T1000 (cell line): ENCODE results near the gene INHBA.

Source experiments
- DNase-seq: peaks from one replicate; lab custom pipeline; 2025; ENCODE audit warnings: mixed read lengths; lab: John Stamatoyannopoulos, UW

The INHBA gene

DNA sequence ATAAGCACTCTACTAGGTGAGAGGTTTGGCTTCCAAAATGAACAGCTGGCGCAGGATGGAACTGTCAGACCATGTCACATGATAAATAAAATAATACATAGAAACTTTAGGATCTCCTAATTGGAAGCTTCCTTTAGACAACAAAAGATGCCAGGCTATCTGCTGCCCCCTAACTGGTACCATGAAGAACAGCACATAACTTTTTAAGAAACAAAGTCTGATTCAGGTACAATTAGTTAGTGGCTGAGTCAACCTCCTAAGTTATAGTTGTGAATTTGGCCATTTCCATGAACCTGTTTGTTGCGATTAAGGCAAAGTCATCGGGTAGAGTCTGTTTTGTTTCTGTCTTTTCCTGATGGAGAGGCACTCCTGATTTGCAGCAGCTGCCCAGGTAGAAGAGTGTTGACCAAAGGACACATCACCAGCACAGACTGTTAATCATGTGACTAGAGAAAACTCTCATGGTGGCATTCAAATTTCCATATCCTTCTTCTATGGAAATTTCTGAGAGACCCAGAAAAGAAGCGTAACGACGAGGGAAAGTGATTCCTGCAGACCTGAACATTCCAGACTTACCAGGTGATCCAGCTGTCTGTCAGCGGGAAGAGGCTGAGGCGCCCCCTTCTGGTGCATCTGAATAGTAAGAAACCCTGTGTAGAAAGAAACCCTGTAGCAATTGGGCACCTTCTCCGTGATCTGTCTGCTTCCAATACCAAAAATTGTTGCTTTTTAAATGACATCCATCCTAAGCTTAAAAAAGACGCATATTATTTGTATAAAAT is 8.6 kb upstream of the INHBA start:
- no peak for DNase-seq

DNA sequence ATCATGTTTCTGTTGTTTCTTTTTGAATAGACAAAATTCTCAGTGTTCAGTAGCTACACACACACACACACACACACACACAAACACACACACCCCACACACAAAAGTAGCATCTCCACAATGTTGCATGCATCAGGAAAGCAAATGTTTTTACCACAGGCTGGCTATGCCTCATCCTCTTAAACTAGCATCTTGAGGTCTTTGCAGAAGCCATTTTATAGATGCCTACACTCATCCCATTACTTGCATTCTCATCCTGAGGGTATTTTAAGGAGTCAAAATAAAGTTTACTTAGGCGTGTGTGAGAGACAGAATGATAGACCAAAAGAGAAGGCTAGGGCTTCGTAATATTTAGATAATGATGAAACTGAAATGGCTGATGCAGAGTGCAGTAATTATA is 7.9 kb upstream of the INHBA start:
- DNase-seq: no peak

DNA sequence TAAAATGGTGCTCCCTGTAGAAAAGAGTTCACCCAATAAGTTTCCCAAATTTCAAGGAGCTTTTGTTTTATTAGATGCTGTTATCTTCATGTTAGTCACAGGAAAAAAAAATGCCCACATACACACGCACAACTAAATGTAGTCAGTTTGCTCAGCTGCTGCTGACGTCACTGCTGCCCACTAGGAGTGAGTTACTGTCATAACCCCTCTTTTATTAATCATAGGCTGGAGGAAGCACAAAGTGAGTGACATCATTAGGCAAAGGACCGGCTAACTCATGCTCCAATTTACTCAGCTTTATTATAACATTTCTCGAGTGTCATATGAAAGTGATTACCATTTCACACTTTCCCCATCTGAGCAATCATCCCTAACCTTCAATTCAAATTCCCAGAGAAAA is 6.7 kb upstream of the INHBA start:
- peak; percentile 10 for DNase-seq

DNA sequence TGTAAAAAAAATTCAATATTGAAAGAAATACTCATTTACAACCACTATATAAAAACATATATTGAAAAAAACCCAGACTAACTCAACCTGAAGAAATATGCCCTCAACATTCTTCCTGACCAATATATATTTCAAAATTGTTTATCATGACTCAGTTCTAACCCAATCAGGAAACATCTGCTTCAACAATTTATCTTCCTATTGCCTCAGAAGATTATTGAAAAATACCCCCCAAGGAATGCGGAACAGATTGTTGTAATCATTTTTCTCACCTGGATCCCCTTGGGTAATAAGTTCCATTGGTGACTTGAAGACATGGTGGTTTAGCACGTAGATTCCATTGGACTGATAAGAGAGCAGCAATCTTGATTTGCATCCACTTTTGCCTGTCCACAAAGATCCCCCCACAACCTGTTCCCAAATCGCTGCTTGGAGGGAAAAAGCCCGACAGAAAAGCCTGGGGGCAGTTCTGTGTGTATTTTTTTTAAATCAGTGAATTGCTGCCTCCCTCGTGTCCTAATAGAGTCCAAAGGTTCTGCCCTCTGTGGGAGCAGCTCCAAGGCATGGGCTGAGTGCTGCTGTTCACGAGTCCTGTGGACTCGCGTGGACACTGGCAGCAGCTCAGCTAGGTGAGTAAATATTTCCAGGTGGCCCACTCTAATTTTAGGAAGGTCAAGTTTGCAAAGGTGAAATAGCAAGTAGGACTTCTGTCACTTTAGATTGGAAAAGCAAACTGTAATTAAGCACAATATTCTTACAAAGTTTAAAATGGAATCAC is 5.9 kb upstream of the INHBA start:
- DNase-seq: no peak

DNA sequence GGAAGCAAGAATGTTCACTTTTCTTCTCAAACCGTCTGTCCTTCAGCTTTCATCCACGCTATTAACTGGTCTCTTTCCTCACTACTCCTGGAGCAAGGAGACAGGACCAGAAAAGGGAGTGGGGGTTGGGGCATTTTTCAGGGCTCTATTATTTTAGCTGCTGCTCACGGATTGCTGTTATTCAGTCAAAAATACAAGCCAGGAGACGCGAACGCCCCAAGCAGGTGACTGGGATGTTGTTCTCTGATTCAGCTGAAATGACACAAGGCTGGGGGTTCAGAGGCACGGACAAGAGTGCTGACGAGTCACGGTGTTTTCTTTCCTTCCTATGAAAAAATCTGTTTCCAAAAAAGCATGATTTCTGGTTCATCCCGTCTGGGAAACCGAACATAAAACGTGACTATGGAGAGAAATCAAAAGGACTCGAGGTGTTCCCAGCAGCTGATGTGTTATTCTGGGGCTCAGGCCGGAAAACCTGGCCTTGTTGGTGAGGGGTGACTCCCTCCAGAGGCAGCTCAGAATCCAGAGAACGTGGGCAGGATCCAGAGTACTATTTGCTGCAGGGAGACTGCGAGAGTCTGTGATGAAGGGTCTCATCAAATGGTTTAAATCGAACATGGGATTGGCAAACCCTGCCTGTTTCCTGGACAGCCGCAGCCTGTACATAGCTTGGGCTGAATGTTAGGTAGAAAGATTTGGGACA is 3.5 kb upstream of the INHBA start:
- DNase-seq: no peak

DNA sequence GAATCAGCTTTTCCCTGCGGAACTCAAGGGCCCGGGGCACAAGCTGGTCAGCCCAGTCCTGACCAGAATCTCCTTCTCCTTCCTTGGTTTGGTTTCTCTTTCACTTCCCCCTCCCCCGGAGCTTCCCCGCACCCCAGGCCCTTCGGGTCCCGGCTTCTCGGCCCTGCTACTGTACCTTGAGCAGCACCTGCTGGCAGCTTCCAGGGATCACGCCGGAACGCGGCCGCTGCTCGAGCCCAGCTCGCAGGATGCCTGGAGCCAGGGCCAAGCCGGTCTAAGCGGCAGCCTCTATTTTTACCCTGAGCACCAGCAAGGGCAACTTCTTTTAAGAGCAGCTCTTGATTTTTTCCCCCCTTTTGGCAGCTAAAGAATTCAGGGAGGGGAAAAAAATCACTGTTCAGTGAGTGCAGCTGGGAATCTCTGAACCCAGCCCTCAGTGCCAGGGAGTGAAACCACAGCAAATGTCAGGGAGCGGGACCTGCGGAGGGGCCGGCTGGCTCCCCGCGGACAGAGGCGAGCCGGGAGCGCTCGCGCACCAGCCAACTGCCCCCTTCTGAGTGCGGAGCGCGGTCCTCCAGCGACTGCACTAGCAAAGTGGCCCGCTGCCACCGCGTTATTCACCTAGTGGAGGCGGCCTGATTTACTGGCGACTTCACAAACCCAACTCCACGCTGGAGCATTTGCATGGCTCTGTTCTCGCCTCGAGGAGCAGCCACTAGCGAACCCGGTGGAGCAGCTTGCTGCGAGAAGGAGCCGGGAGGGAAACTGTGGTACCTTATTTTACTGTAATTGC is 2.4 kb upstream of the INHBA start:
- peak; percentile 50 for DNase-seq

DNA sequence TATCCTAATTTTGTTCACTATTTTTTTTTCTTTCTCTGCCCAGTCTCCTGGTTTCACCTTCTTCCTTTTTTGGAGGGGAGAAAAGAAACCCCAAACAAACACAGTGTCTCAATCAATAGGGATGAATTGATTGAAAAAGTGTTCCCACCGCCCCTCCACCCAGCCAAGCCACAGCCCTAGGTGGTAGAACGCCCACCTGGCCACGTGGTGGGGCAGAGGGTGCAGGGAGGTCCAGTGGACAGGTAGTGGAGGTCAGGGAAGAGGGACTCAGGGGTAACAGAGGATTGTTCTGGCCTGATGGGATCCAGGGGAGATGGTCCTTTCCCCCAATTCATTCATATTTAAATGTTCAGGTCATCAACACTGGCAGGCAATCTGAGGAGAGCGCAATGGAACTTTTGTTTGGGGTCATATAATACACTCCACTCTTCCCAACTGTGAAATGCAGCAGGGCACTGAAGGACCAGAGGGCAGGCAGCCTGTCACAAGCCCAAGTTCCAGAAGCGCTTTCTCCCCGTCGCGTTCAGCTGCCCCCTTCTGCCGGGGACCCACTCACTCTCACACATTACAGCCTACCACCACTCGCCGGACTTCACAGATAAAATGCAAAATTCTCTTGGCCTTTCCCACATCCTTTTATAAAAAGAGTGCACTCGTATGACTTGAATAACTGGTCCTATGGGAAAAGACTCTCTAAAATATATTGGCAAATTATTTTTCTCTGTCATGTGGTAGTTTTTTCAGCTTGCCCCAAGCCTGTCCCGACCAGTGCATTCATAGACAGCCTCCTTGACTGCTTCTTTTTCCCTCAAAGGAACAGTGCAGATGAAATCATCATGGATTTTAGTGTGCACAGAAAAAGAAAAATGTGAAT is 1.6 kb downstream of the INHBA start:
- DNase-seq: no peak

DNA sequence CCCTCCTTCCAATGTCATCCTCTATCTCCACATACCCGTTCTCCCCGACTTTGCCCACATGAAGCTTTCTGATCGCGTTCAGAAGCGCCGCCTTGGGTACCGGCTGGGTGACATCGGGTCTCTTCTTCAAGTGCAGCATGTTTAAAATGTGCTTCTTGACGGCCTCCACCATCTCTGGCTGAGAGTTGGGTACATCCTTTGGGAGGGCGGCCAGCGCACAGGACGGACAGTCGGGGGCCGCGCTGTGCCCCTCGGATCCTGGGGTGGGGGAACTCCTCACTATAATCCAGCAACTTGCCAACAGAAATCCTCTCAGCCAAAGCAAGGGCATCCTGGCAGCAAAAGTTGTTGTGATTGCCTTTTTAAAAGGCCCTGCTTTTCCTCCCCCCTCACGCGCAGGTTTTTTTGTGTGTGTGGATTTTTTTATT is 2.8 kb downstream of the INHBA start:
- no peak for DNase-seq

DNA sequence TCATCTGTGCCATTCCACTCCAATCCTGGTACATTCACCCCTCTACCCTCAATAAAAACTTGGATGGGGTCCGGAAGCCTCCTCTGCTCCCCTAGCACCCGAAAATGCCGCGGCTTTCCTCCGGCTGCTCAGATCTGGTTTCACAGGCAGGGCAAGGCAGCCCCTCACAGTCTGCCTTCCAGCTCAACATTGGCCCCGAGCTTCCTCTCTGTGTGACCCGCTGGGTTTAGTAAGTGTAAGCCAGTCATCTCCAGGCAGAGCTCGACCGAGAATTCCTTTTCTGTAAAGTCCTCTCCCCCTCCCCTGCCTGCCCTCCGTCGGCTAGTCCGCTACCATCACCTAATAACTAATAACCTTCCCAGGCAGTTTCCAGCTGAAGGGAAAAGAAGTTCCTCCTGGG is 3.4 kb downstream of the INHBA start:
- no peak for DNase-seq

DNA sequence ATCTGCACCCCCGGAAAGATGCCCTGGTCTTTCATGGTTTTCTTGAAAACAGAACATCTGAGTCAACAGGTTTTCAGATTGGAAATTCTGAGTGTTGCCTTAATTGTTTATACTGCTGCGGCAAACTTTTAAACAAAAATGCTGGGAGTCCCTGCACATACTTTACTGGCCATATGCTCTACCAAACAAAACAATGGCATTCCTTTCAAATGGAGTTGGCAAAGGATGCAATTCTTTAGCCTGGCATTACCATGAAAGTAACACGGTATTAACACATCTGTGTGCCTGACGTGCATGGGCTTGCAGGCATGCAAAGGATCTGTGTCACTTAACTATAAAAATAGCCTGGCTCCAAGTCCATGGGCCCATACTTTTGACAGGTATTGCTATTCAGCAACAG is 4.2 kb downstream of the INHBA start:
- no peak for DNase-seq

DNA sequence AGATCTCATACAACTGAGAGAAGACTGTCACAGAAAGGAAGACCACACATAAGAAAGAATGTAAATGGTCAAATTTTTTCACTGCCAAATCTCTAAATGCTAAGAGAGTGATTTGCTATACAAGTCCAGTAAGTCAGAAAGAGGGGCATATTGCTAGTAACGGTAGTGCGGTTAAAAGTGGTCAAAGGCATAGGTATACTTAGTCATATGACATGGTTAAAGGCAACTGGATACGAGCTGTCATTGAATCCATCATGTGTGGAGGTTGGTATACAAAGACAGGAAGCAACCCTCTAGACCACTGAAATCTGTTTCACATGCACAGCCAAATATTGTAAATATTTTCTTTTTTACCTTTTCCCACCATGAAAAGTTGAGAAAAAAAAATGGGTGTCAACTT is 4.8 kb downstream of the INHBA start:
- DNase-seq: no peak

DNA sequence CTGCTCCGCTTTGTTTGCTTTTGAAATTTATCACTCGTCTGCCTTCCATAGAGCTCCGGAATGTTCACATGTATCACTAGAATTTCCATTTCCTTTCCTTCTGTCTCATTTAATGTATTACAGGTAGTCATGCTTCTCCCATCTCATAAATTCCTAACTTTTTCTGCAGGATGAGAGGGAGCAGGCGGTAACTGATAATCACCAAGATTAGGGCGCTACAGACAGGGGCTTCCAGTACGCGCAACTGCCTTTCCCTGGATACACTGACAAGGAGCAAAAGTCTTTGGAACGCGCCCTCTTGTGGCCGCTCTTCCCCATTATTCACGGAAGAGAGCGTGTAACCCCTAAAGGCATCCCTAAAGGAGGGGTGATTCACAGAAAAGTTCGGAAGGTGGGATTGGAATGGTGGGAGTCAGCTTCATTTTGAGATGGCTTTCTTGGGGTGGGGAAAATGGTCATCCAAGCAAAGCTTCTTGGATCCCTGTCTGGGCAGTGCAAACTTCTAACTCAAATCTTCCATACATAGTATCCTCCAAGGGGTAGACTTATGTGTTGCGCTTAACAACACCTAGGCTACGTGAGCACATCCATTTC is 6.5 kb downstream of the INHBA start:
- DNase-seq: peak; percentile 21

DNA sequence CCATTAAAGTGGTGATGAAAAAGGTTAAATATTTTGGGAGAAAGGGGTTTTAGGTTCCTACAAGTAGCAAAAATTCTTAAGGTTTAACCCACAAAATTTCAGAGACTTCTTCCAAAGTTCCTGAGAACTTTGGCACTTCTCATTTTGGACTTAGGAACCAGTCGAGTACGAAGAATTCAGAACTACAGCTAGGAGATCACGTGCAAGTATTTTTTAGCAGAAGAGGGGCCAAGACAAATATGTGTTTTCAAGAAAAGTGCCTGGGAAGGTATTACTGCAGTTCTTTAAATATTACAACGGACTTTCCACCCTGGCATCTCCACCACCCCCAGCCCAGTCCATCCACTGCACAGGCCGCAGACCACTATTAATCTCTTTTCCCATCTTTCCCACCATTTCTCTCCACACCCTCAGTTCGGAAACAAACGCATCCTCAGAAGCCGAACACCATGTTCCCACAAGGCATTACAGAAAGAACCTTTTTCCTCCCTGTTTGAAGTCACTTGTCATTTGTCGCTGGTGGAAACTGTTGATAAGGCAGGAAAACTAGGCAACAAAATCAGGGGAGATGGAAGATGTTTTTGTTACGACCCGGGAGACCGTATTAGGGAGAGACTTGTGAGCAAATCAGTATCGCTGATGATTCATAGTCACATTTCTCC is 7.1 kb downstream of the INHBA start:
- DNase-seq: no peak

DNA sequence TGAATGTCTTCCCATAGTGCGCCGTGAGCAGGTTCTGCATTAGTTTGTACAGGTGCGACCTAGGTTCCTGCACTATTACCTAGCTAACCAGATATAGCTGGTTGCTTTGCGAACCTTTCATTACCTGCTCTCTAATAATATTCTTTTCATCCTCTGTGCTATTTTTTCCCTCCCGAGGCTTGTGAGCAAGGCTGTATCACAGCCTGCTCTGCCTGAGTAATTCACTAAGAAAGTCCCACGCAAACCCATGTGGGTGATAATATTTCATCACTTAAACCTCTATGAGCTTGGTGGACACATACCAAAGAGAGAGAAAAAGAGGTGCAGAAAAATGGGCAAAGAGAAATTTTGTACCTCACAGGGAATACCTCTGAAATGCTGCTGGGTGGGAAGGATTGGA is 8.4 kb downstream of the INHBA start:
- DNase-seq: no peak

DNA sequence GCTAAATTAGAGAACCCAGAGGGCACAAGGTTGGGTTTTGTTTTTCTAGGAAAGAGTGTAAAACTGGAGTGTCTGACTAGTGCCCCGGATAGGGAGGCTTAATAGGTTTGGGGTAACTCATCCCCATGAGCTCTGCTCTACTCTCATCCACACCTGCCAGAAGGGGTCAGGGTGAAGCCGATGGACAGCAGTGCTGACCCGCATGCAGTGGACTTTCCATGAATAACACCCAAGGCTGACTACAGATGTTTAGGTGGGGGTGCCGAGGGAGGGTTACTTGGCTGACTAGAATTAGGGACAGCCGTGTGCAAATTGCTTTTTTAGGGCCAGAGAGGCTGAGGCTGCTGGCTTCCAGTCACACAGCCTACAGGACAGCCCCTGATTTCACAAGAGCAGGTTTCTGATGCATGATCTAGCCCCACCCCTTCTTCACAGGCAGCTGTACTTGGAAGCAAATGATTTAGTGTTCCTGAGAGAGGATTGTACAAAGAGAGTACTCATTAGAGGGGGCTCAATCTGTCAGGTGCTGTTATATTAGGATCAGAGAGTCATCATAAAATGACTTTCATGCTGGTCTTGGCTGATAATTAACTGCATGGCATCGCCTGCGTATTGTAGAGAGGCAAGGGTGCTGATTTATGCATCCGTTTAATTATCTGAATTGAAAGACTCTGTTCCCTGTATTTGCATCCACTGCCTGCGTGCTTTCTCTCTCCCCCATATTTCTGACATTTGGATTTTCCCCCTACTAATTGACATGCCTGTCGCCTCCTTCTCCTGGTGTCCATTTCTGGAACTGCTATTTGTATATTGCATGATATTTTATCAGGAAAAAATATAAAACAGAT is 9.5 kb downstream of the INHBA start:
- no peak for DNase-seq

DNA sequence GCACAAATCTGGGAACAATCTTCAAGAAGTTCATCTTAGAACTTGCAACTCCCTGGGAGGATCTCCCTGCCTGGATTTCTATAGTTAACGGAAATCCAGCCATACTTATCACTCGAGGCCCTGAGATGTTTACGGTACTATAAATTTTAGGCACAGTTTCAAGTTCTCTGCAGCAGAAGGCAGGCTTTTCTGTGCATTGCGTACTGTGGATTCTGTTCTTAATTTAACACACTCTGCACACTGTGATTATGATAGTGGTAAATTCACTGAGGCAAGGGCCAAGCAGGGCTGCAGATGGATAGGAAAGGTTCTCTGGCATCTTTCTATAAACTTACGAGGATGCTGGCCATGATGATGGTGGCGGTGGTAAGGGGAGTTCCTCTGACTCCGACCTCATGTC is 10.6 kb downstream of the INHBA start:
- DNase-seq: no peak

DNA sequence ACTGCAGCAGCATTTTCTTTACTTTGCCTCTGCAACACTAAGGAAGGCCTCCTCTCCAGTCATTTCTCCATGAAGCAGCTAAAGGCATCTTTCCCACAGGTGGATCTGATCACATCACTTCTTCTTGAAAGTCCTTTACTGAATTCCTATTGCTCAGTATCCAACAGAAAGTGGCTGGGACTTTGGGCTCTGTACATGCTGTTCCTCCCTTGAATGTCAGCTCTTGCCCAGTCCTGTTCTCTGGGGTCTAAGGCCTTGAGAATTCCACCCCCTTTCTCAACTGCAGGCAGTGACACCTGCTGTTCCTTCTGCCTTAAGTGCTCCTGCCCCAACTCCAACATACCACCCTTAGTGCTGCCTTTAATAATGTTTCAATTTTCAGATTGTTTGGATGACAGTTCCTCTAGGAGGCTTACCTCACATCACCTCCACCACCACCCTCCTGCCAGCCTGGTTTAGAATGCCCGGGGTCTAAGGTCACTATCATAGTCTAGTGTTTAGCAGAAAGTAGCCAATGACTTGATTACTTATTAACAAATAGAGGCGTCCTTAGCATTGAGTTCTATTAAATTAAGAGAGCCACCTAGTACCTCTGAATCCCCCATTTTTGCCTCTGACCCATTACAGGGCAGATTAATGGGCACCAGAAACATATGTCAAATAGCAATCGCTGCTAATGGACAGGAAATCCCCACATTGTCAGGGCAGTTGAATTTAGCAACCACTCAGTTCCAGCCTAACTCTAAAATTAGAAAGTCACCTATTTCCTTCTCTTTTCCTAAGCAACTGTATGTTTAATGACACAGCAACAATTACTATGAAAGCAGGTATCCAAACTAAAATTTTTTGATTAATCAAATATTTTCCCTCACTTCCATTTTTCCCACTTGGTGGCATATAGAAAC is 11.4 kb downstream of the INHBA start:
- DNase-seq: no peak

DNA sequence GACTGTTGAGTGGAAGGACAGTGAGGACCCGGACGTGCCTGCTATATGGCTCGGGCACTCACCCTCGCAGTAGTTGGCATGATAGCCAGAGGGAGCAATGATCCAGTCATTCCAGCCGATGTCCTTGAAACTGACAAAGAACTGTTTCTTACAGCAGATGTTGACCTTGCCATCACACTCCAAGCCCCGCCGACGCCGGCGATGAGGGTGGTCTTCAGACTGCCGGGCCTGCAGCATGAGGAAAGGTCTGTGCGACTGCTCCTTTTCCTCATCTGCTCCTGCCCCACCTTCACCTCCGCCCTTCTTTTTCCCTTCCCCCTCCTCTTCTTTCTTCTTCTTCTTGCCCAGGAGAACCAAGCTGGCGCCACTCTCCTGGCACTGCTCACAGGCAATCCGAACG is 13.1 kb downstream of the INHBA start:
- no peak for DNase-seq
